Neutrophil (primary cell): ENCODE results near the gene ATP1A1.

Experiments
- H3K27ac ChIP-seq: fragments of 200-600 bp; sonication (generic); 2 replicates; pipeline ENCODE4 v1.5.1; 2016; ENCODE audit warnings: mild to moderate bottlenecking, moderate library complexity
- H3K27me3 ChIP-seq: fragments of 200-600 bp; sonication (generic); 2 replicates; pipeline ENCODE4 v1.6.0; 2016; ENCODE audit warnings: mild to moderate bottlenecking
- H3K36me3 ChIP-seq: fragments of 200-600 bp; sonication (generic); 2 replicates; pipeline ENCODE4 v1.5.1; 2017
- H3K4me1 ChIP-seq, 2 experiments: fragments of 200-600 bp in 1 of 2; sonication (generic) in 1 of 2; 1 replicate in 1 of 2; 2 replicates in 1 of 2; pipeline versions ENCODE4 v1.5.1 to v1.6.1; 2013 to 2016; ENCODE audit warnings: low read depth in 1 of 2, low read length in 1 of 2, mild to moderate bottlenecking in 1 of 2, moderate library complexity in 1 of 2; ENCODE audit not compliant: control insufficient read depth in 1 of 2, insufficient read depth in 1 of 2
- H3K4me3 ChIP-seq, 2 experiments: fragments of 200-600 bp in 1 of 2; sonication (generic) in 1 of 2; 1 replicate in 1 of 2; 2 replicates in 1 of 2; pipeline ENCODE4 v1.5.1; 2013 to 2016; ENCODE audit warnings: low read depth in 1 of 2, low read length in 1 of 2, mild to moderate bottlenecking in 1 of 2, moderate library complexity in 1 of 2
- H3K9me3 ChIP-seq: fragments of 200-600 bp; sonication (generic); 2 replicates; pipeline ENCODE4 v1.5.1; 2016
- TF ChIP-seq, protein P1 (sequence below): fragments of 200-600 bp; sonication (generic); IDR thresholded peaks from 2 replicates; pipeline ENCODE4 v1.5.1; 2016; ENCODE audit warnings: antibody characterized with exemption

Gene ATP1A1

DNA sequence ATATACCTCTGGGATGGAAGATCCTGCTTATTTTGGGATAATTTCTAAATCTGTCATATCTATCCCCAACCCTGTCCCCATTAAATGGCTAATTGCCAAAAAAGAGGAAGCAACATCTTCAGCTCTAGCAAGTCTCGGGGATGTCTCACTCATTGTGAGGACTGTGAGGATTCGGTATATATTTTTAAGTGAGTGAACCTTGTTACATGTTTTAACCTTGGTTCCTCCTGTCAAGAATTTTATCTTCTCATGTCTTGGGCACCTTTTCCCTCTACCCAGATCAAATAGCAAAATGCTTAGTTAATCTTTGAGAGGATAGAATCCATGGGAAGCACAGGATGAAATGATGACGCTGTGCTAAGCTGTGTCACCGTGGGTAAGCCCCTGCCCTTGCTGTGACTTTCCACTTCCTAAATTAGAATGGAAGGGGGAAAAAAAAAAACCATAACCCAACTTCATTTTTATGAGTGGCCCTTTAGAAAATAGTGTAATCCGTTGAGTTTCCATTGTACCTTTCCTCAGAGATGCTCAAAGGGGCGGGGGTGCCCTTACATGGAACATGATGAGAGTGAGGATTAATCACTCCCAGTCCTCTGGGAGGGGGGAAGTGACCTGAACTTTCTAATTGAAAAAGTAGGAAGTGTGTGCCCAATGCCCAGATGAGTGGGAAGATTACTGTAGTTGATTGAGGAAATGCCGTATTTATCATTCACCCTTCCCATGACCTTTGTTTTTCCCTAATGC lies 7.6 kb downstream of the ATP1A1 start:
- no peak overlapping the region for H3K4me3 ChIP-seq
- H3K27ac ChIP-seq: peak overlapping the region; percentile 12
- peaks cover 0 to 14% of the 10 kb centered on the region in 2 experiments for H3K4me1 ChIP-seq
- H3K27me3 ChIP-seq: no peaks in the 10 kb centered on the region
- TF ChIP-seq, protein P1, sequence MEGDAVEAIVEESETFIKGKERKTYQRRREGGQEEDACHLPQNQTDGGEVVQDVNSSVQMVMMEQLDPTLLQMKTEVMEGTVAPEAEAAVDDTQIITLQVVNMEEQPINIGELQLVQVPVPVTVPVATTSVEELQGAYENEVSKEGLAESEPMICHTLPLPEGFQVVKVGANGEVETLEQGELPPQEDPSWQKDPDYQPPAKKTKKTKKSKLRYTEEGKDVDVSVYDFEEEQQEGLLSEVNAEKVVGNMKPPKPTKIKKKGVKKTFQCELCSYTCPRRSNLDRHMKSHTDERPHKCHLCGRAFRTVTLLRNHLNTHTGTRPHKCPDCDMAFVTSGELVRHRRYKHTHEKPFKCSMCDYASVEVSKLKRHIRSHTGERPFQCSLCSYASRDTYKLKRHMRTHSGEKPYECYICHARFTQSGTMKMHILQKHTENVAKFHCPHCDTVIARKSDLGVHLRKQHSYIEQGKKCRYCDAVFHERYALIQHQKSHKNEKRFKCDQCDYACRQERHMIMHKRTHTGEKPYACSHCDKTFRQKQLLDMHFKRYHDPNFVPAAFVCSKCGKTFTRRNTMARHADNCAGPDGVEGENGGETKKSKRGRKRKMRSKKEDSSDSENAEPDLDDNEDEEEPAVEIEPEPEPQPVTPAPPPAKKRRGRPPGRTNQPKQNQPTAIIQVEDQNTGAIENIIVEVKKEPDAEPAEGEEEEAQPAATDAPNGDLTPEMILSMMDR: no peak
- peaks cover 10% of the 10 kb centered on the region for H3K36me3 ChIP-seq
- no peaks in the 10 kb centered on the region for H3K9me3 ChIP-seq

DNA sequence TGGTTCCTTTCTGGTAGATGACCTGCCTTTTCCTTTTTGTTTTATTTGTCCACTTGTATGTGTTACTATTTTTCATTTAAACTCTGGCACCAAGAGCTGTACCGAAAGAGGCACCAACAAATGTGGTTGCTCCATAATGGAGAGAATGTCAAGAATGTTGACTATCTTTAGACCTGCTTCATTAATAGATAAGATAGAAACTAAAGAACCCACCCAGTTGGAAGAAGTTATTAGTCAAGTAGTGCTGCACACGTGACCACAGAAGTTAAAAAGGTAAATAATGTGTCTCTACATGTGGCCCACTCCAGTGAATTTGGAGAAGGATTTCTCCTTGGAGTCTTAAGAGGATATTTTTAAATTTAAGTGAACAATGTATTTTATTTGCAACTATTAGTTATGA lies 9.3 kb downstream of the ATP1A1 start:
- Histone ChIP-seq H3K4me3 (no peak overlapping the region), H3K4me1 (peaks cover 0 to 14% of the 10 kb centered on the region in 2 experiments), H3K9me3 (no peaks in the 10 kb centered on the region), H3K27ac (no peak overlapping the region), H3K27me3 (no peaks in the 10 kb centered on the region), H3K36me3 (peaks cover 13% of the 10 kb centered on the region)
- TF ChIP-seq, protein P1: no peak

DNA sequence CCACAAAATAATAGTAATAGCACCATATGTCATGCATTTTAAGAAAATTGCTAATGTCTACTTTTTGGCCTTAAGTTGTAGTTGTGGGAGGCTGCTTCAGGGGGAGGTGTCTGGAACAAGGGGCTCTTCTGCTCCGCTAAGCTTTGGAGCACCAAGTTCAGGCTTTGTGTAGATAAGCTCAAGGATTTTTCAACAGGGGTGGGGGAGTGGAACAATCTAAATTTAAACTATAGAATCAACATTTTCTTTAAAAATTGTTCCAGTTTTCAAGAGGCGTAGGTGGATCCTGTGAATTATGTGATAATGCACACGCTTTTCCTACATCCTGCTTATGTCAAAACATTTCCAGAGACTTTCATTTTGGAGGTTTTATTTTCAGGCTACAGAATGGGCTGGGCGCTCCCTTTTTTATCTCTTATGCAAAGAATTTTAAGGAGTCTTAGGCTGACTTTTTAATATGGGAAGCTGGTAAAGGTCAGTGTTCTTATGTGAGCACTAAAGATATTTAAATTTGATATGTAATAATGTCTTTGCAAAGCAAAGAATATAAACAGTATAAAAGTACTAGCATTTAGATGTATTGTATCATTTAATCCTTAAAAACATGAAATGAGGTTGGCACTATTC lies 9.9 kb downstream of the ATP1A1 start:
- Histone ChIP-seq H3K27ac (no peak overlapping the region), H3K4me1 (peaks cover 0 to 13% of the 10 kb centered on the region in 2 experiments), H3K9me3 (no peaks in the 10 kb centered on the region), H3K36me3 (peaks cover 19% of the 10 kb centered on the region), H3K27me3 (no peaks in the 10 kb centered on the region), H3K4me3 (no peak overlapping the region)
- TF ChIP-seq, protein P1: no peak

DNA sequence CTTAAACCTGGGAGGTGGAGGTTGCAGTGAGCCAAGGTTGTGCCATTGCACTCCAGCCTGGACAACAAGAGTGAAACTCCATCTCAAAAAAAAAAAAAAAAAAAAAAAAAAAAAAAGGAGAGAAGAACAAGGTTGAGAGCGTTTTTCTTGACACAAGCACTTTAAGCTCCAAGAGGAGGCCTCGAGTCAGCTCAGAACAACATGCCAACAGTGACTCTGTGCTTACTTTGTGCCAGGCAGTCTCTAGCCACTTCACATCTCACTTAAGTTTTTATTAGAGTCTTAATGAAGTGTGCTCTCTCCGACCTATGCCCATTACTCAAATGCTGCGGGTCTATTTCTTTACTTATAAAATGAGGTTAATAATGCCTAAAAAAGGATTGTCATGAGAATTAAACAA lies 13.0 kb downstream of the ATP1A1 start:
- Histone ChIP-seq H3K4me1 (peaks cover 0 to 1% of the 10 kb centered on the region in 2 experiments), H3K9me3 (no peaks in the 10 kb centered on the region), H3K27me3 (no peaks in the 10 kb centered on the region), H3K4me3 (no peak overlapping the region), H3K36me3 (peaks cover 48% of the 10 kb centered on the region), H3K27ac (no peak overlapping the region)
- TF ChIP-seq, protein P1: no peak

DNA sequence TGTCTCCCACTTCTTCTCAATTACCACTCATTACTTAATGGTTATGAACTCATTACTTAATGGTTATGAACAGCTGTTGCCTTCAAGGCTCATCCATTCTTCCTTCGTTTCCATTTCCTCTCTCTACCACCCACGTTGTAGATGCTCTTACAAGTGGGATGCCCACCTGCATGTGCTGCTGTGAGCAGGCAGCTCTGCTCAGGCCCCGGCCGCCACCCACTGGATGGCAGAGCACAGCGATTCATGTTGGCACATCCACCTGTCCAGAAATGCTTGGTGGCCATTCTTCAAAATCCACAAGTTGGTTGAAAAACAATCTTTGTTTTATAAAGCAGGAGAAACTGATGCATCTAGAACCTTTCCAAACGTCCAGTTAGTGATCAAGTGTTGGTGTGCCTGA lies 14.5 kb downstream of the ATP1A1 start:
- no peaks in the 10 kb centered on the region for H3K9me3 ChIP-seq
- H3K4me1 ChIP-seq: no peaks in the 10 kb centered on the region
- TF ChIP-seq, protein P1: no peak
- H3K36me3 ChIP-seq: peaks cover 63% of the 10 kb centered on the region
- no peak overlapping the region for H3K4me3 ChIP-seq
- H3K27ac ChIP-seq: no peak overlapping the region
- H3K27me3 ChIP-seq: no peaks in the 10 kb centered on the region
